Nephron (organoid): ENCODE measurements around the gene EIF3M.
"Not testable (repeated sequence)": the region's sequence is repeated elsewhere in the genome, so short reads cannot be mapped to it uniquely, and the experiment has no call there.

Experiments
- H3K27ac Mint-ChIP-seq, 3 experiments: 2 replicates each; pipeline ENCODE4 v1.8.0; 2020; ENCODE audit warnings: mixed read lengths in 3 of 3, mild to moderate bottlenecking in 2 of 3, moderate library complexity in 1 of 3
- H3K27me3 Mint-ChIP-seq: 2 replicates; pipeline ENCODE4 v1.8.0; 2021; ENCODE audit warnings: low read depth, mild to moderate bottlenecking, moderate library complexity, mixed read lengths
- H3K36me3 Mint-ChIP-seq: 2 replicates; pipeline ENCODE4 v1.8.0; 2020; ENCODE audit warnings: low read depth, mixed read lengths
- H3K4me1 Mint-ChIP-seq: 2 replicates; pipeline ENCODE4 v1.8.0; 2020; ENCODE audit warnings: mixed read lengths
- H3K4me3 Mint-ChIP-seq, 3 experiments: 2 replicates each; pipeline ENCODE4 v1.8.0; 2020; ENCODE audit warnings: mild to moderate bottlenecking in 3 of 3, mixed read lengths in 3 of 3, moderate library complexity in 2 of 3
- H3K9me3 Mint-ChIP-seq: 2 replicates; pipeline ENCODE4 v1.8.0; 2020; ENCODE audit warnings: mixed read lengths
- CTCF ChIP-seq, 3 experiments: fragments of 200-600 bp; sonication (generic); IDR thresholded peaks; one replicate each; pipeline ENCODE4 v1.5.0; 2021; ENCODE audit warnings: antibody characterized with exemption in 3 of 3; ENCODE audit not compliant: unreplicated experiment in 3 of 3

Gene EIF3M

GRCh38 chr11:32580967-32581366, 2.7 kb upstream of the EIF3M start:
- no peaks in the 10 kb centered on the region for H3K9me3 Mint-ChIP-seq
- no peaks in the 10 kb centered on the region for H3K27me3 Mint-ChIP-seq
- H3K4me3 Mint-ChIP-seq = no peak overlapping the region
- peaks cover 15% of the 10 kb centered on the region for H3K4me1 Mint-ChIP-seq
- peaks cover 5% of the 10 kb centered on the region for H3K36me3 Mint-ChIP-seq
- no peak for TF ChIP-seq CTCF (IDR thresholded peaks at IDR 0.05; ENCODE audit: unreplicated experiment in 3 of 3)
- no peak overlapping the region for H3K27ac Mint-ChIP-seq

GRCh38 chr11:32581556-32581955, 2.1 kb upstream of the EIF3M start:
- H3K27ac Mint-ChIP-seq = peak overlapping the region in 2 of 3 experiments; percentile 48 to 72
- no peak for TF ChIP-seq CTCF (IDR thresholded peaks at IDR 0.05; ENCODE audit: unreplicated experiment in 3 of 3)
- no peaks in the 10 kb centered on the region for H3K9me3 Mint-ChIP-seq
- H3K36me3 Mint-ChIP-seq = peaks cover 8% of the 10 kb centered on the region
- peak overlapping the region; percentile 14 to 53 (median 41) for H3K4me3 Mint-ChIP-seq
- H3K4me1 Mint-ChIP-seq = peaks cover 15% of the 10 kb centered on the region
- H3K27me3 Mint-ChIP-seq = no peaks in the 10 kb centered on the region

- Mint-ChIP-seq H3K27ac (peak overlapping the region; percentile 95 to 98 (median 97)), H3K4me3 (peak overlapping the region; percentile 96 to 98 (median 97)), H3K27me3 (no peaks in the 10 kb centered on the region), H3K4me1 (peaks cover 25% of the 10 kb centered on the region), H3K36me3 (peaks cover 37% of the 10 kb centered on the region), H3K9me3 (no peaks in the 10 kb centered on the region)
- TF ChIP-seq CTCF (IDR thresholded peaks at IDR 0.05; ENCODE audit: unreplicated experiment in 3 of 3) = no peak
Observed at GRCh38 chr11:32584921-32585320, 1.3 kb downstream of the EIF3M start.

- peak; percentile 17 to 30 (median 18) for TF ChIP-seq CTCF (IDR thresholded peaks at IDR 0.05; ENCODE audit: unreplicated experiment in 3 of 3)
- H3K4me1 Mint-ChIP-seq = peaks cover 31% of the 10 kb centered on the region
- no peaks in the 10 kb centered on the region for H3K27me3 Mint-ChIP-seq
- peak overlapping the region; percentile 75 to 98 (median 96) for H3K4me3 Mint-ChIP-seq
- peaks cover 52% of the 10 kb centered on the region for H3K36me3 Mint-ChIP-seq
- H3K27ac Mint-ChIP-seq = peak overlapping the region; percentile 65 to 97 (median 74)
- no peaks in the 10 kb centered on the region for H3K9me3 Mint-ChIP-seq
Observed at GRCh38 chr11:32586576-32587190, 3.1 kb downstream of the EIF3M start.

- Mint-ChIP-seq H3K9me3 (no peaks in the 10 kb centered on the region), H3K27ac (peak overlapping the region in 2 of 3 experiments; percentile 13 to 94), H3K4me1 (peaks cover 22% of the 10 kb centered on the region), H3K27me3 (no peaks in the 10 kb centered on the region), H3K4me3 (no peak overlapping the region), H3K36me3 (peaks cover 83% of the 10 kb centered on the region)
- TF ChIP-seq CTCF (IDR thresholded peaks at IDR 0.05; ENCODE audit: unreplicated experiment in 3 of 3) = no peak
Observed at GRCh38 chr11:32594272-32594671, 10.6 kb downstream of the EIF3M start.

GRCh38 chr11:32596114-32596513, 12.5 kb downstream of the EIF3M start:
- Mint-ChIP-seq H3K4me1 (peaks cover 16% of the 10 kb centered on the region), H3K4me3 (peak overlapping the region in 1 of 3 experiments; percentile 2), H3K27ac (peak overlapping the region; percentile 26 to 94 (median 84)), H3K36me3 (peaks cover 72% of the 10 kb centered on the region)
- not testable (repeated sequence) for H3K27me3 Mint-ChIP-seq, H3K9me3 Mint-ChIP-seq
